Midbrain (tissue), 1 donor: ENCODE data around the gene CCDC154.

Experiments used
- DNase-seq: peaks from one replicate; lab custom pipeline; 2025; lab: John Stamatoyannopoulos, UW

The CCDC154 gene

DNA sequence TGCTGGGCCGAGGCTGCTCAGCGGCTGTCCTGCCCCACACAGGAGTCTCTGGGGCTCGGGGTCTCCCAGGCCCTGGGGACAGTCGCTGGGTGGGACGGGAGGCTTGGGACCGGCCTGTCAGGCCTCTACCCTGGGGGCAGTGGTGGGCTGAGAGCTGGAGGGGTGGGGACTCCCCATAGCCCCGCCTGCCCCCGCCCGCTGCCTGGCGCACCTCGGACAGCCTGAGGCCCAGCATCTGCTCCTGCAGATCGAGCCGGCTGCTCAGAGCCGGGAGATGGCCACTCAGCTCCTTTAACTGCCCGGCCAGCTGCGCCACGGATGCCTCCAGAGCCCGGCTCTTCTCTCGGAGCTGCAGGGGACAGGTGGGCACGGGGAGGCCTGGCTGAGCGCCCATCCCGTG lies 6.8 kb downstream of the CCDC154 start:
- no peak for DNase-seq

DNA sequence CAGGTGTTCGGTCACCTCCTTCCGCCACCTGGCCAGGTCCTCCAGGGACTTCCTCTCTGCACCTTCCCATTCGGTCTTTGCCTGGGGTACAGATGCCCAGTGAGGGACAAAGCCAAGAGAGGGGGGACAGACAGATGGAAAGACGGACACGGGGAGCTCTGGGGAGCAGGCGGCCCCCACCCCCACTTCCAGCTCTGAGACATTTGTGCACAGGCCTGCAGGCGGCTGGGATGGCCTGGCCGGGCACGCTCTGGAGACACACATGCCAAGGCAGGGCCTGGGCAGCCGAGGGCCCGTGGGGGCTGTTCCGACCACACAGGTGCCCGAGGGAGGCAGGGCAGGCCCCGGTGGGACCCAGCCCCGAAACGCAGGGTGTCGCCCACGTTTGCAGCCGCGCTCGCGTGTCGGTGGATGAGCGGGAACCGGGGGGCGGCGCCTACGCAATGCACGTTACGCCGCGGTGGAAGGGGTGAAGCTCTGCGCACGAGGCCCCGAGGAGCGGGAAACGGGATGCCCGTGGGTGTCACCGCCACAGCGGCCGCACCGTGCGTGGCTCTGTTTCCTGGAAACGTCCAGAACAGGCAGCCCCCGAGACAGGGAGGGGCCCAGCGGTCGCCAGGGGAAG lies 7.5 kb downstream of the CCDC154 start:
- DNase-seq, result no peak

DNA sequence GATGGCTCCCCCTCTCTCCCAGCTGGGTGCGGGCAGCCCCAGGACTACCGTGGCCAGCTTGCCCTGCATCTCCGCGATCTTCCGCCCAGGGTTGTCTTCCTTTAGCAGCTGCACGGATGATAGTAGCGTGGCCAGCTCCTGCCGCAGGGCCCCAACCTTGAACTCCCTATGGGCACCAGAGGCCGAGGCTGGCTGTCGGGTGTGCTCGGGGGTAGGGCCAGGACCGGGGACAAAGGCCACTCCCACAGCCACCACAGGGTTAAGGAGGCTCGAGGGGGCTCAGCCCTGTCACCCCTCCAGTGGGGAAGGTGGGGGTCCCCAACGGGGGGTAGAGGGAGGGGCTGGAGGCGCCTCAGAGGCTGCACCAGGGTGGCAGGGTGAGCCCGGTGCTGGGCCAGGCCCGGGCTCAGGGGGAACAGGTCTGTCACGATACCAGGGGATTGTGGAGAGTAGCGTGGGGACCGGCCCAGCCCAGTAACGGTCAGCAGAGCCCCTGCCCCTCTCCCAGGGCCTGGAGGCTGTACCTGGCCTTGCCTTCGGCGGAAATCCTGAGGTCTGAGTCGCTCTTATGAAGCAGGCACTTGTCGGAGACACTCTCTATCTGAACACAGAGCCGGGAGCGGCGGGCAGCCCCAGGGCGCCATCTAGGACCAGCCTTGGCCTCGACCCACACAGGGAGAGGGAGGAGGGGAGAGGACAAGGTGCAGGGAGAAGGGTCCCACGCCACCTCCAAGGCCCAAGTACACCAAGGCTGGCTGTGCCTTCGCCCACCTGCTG lies 8.2 kb downstream of the CCDC154 start:
- no peak for DNase-seq

DNA sequence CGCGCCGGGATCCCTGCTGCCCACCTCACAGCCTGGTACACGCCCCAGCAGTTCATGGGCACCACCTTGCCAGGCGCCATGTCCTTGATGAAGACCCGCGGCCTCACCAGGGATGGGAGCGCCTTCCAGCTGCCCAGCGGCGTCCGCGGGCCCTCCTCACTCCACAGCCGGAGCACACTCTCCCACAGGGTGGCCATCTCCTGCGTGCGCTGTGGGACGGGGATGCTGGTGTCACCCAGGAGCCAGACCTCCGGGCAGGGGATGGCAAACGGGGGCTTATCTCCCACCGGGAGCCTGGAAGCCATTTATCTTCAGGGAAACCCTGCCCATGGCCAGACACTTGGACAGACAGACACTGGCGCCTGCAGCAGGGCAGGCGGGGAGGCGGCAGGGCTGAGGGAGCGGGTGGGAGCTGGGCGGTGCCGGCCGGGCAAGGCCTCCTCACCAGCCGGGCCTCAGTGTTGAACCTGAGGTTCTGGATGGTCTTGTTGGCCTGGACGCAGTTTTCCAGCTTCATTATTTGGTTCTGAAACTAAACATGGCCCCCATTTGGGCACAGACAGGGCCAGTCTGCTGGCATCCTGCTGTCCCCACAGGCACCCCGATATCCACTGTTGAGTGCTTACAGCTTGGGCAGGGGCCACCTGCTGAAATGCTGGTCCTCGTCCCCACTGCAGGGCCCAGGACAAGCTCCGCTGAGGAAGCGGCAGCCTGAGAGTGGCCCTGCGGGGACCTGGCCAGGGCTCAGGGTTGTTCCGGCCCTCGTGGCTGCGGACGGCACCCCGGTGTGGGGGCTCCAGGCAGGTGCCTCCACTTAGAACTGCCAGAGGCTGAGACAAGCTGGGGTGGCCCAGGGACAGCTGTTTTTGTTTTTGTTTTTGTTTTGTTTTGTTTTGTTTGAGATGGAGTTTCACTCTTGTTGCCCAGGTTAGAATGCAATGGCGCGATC lies 9.4 kb downstream of the CCDC154 start:
- no peak for DNase-seq

DNA sequence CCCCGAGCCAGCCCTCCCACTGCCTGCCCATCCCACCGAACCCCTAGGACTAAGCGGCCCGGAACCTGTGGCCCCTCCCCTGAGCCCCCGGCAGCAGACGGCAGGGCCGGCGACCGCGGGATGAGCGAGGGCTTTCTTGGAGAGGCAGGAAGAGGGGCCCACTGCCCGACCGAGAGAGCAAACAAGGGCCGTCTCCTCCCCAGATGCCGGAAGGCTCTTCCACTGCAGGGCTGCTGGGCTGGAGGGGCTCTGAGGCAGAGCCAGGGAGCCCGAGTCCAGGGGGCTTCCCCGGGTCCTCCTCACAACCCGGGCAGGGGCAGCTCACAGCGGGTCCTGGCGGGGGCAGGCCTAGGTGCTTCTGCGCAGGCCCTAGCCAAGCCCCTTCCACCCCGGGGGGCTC lies 10.6 kb downstream of the CCDC154 start:
- no peak for DNase-seq

DNA sequence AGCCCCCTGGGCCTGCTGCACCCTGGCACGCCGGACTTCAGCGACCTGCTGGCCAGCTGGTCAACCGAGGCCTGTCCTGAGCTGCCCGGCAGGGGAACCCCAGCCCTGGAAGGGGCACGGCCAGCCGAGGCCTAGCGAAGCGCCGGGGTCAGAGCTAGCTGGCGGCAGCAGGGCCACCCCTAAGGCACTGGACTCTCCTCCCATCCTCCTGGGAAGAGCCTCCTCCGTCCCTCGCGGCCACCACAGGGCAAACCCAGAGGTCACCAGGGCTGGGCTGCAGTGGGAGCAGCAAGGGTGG lies 11.1 kb downstream of the CCDC154 start:
- DNase-seq, result no peak

DNA sequence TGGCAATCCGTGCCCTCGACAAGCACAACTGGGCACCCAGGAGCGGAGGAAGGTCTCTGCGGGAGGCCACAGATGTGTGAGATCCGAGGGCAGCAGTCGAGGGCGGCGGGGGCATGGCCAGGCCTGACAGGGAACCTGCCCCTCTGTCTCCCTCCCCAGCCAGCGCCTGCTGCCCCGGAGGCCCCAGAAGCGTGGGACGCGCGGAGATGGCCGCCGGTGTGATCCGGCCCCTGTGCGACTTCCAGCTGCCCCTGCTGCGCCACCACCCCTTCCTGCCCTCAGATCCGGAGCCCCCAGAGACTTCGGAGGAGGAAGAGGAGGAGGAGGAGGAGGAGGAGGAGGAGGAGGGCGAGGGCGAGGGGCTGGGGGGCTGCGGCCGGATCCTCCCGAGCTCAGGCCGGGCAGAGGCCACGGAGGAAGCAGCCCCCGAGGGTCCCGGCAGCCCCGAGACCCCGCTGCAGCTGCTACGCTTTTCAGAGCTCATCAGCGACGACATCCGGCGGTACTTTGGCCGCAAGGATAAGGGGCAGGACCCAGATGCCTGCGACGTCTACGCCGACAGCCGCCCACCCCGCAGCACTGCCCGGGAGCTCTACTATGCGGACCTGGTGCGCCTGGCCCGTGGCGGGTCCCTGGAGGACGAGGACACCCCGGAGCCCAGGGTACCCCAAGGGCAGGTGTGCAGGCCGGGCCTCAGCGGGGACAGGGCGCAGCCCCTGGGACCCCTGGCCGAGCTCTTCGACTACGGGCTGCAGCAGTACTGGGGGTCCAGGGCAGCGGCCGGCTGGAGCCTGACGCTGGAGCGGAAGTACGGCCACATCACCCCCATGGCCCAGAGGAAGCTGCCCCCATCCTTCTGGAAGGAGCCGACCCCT lies 11.7 kb downstream of the CCDC154 start:
- no peak for DNase-seq

DNA sequence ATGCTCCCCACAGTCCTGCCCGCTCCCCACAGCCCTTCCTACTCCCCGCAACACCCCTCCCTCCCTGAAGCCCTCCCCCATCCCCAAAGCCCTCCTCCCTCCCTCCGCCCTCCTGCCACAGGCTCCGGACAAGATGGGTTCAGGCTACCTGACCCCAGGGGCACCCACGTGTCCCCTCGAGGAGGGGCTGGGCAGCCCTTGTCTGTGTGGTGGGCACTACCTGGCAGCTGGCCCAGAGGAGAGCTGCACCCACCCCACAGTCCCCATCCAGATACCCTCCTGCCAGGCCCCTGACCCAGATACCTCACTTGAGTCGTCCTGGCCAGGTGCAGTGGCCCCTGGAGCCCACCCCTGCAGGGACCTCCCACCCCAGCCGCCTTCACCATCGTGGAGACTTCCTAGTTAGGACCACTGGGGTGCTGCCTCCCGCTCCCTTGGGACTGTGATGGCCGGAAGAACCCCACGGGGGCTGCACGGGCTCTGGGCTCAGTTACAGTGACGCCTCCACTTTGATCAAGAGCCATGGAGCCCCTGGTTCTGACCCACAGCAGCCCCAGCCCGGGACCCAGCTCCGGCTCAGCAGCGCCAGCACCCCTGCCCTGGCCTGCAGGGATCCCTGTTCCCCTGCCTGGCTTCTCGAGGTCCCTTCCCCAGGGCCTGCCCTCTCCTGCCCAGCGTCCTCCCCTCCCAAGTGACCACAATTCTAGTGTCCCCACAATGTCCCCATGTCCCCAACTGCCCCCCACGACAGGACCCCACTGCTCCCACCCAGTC lies 12.7 kb downstream of the CCDC154 start:
- DNase-seq, result no peak

DNA sequence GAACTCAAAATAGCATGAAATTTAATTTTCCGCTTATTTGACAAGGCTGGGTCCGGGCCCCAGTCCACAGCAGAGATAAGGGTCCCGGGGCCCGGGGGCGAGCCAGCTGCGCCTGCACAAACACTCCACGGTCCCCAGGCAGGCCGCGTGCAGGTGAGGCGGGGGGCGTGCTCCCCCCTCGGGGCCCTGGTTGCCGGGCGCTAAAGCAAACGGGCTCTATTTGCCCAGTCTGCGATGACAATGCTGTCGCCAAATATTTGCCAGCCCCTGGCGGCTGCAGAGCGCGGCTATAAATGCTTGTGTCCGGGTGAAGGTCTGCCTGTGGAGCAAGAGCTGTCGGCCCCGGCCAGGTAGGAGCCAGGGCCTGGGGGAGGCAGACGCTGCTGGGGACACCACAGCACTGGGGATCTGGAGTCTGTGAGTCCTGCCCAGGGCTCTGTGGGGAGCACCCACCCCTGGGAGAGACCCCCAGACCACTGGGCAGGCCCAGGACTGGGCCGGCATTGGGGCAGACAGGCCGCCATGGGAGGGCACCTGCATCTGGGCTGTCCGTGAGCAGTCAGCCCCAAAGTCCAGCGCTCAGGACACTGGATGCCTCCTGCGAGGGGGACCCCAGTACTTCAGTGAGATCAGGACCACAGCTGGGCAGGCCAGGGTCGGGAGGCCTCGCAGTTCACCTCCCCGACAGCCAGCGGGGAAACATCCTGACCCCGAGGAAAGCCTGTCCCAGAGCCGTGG lies 13.4 kb downstream of the CCDC154 start, which contains the start of gene PERCC1:
TSS of gene PERCC1 (plus strand) at position 320 of the 738 bp plus-strand sequence. CDS start 1,516 bp downstream, outside the sequence.
- no peak for DNase-seq

DNA sequence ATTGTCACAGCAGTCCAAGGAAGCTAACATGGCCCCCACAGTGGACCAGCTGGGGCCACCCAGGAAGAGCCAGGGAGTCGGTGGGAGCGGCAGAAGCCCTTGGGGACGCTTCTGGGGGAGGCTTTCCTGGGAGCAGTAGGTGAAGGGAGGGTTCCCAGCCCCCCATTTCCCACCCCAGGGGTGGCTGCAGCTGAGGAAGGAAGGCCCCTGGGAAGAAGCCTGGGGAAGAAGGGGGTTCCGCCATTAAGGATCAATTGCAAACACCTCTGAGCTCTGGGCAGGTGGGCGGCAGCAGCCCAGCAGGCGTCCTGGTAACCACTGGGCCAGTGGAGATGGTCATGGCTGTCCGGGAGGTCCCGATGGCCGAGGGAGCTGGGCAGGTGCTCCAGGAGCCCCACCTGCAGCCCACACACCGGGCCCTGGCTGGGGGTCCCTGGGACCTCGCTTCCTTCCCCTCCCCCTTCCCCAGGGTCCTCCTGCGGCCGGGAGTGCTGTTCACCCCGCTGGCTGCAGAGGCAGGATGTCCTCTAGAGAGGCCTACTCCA lies 14.1 kb downstream of the CCDC154 start:
- no peak for DNase-seq

DNA sequence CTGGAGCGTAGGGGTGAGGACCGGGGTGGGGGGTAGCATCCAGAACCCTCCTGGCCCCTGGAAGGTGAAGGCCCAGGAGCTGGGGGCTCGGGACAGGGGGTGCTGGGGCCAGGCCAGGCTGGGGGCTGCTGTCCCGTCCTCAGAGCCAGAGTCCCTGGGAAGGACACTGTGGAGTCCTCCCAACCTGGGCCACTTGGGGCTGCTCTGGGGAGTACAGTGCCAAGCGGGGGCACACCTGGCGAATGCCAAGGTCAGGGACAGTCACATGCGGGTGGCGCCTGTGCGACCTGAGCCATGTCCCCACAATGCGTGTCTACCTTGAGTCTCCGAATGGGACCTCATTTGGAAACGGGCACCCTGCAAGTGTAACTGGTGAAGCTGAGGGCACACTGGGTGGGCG lies 14.7 kb downstream of the CCDC154 start:
- DNase-seq, result no peak

DNA sequence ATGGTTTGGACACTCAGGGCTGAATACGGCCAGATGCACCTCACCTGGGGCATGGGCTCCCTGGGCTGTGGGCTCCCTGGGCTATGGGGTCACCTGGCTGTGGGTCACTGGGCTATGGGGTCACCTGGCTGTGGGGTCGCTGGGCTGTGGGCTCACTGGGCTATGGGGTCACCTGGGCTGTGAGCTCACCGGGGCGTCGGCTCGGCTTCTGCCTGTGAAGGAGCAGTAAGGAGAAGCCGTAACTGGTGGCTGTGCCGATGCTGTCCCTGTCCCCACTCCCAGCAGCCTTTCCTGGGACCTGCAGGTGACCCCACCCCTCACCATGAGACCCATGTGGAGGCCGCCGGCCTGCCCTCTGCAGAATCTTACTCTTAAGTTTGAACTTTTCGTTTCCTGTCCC lies 15.3 kb downstream of the CCDC154 start:
- DNase-seq, result no peak

DNA sequence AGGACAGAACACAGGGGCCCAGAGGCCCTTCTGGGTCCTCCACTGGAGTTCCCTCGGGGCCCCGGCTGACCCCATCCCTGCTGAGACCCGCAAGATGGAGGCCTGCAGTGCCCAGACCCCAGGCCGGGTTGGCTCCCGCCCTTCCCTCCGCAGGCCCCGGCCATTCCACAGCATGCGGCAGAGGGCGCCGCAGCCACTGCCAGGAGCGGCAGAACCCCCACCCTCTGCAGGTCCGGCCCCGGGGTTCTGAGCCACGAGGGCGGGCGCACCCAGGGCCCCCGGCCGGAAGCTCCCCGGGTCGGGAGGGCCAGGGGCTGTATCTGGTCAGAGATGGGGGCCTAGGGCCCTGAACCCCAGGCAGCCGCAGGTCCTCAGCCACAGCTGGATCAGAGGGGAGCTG lies 15.8 kb downstream of the CCDC154 start:
- DNase-seq, result peak; percentile 3

DNA sequence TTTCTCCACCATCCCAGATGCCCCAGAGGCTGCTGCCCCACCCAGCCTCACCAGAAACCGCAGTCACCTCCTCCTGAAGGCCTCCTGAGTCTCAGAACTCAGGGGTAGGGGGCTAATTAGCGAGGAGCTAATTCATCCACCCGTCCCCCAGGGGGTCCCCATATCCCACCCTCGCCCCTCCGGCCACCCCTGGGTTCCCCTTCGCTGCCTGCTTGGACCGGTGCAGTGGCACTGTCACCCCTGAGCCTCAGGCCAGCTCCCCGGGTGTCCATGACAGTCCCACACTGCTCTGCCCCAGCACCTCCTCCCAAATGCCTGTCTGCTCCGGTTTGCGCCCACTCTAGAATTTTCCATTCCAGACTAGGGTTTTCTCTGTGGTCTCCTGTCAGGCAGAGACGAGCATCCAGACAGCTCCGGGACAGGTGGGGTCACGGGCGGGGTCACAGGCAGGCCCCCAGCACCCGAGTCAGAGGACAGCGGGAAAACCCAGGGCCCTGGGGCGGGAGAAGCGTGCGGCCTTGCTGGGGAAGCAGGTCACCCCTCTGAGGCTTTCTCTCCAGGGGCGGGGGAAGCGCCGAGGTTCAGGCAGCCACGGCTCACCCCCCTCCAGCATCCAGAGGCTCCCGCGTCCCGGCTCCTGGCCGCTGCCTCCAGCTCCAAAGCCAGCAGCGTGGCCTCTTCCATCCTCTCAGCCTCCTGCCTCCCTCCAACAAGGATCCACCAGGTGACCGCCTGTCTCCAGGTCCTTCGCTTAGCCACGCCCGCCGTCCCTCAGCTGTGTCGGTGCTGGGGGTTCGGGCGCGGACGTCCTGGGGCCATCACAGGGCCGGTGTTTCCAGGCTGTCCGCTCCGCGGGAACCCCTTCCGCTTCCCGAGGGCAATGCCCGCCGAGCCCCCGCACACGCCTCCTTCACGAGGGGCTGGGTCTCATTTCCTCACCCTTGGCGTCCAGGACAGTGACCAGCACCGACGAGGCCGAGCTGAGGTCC lies 16.6 kb downstream of the CCDC154 start:
- DNase-seq, result no peak

DNA sequence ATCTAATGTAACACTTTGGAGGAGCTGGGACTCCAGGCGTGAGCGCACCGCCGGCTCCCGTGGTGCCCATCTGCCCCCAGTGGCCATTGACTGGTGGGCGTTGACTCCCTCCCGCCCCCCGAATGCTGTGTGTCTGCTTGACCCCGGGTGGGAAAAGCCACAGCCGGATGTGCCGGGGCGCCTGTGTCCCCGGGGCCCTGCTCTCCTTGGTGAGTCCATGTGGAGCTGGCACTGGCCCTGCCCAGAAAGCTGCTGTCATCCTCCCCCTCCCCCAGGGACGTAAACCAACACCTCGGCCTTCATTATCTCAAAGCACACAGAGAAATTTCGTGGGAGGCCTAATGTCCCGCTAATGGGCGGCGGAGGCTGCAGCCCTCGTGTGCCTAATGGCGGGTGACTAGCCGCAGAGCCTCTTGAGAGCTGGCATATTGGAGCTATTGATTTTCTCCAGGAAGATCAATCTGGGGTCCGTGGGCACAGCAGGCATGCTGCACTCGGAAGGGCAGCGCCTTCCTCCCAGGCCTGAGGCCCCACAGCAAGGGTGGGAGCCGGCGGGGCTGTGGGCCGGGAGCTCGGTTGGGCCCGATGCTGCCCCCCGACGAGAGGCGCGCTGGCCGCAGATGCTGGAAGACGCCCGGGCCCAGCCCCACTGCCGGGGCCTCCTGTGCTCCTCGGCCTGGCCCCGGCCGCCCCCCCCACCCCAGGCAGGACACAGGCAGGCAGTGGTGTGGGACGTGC lies 17.5 kb downstream of the CCDC154 start:
- DNase-seq, result no peak

DNA sequence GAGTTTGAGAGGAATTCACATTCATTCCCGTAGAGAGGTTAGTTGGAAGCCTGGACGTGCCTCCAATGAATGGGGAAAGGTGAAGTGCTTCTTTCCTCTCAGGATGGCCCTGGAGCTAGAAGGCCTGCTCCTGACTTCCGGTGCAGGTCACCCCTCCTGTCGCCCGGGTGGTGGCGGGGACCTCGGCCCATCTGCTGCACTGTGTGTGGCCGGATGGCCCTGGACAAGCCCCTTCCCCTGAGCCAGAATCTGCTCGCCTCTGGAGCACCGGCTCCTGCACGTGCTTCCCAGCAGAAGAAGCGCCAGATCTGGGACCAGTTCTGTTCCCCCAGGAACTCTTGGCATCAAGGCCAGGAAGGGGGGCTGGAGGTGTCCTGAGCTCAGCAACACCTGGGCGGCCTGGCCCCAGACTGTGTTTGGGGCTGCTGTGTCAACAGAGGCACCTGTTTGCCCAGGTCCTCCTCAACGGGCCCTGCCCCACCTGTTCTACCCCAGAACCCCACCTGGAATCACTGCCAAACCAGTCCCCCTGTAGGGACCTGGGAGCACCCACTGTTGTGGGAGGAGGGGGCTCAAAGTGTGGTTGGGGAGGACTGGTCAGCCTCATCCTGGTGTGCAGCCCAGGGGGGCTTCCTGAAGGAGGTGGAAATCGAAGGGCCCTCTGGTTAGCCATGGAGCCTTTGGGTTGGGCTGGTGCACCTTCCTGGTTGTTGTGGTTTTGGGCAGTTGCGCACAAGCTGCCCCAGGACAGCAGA lies 18.6 kb downstream of the CCDC154 start:
- no peak for DNase-seq

DNA sequence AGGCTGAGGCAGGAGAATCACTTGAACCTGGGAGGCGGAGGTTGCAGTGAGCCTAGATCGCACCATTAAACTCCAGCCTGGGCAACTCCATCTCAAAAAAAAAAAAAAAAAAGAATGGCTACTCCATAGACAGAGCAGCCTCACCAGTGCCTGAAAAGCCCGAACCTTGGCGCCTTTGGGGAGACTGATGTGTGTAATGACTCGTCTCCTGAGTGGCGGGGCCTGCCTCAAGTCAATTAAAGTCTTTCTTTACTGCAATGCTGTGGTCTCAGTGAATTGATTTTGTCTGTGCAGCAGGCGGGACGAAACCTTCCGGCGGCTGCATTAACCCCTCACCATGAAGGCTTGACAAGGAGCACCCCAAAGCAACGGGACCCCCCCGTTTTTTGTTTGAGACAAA lies 20.3 kb downstream of the CCDC154 start:
- DNase-seq, result no peak
